Measurements from ENCODE around the gene ZNF441. TPM values are rescaled to one million over a fixed set of nuclear protein-coding genes. Genes with fewer than 3 reads are reported as not detected.

The ZNF441 gene
- total and polyA plus RNA-seq, 2 of the 13 experiments (the other 11 are each of a cell fraction or from before 2014, with no cell fraction given), result 2.8 to 10.0 TPM

GRCh38 chr19:11798391-11799330, 31.9 kb downstream of the ZNF441 start, which contains the start of gene ZNF491 (continued):
- TF ChIP-seq, protein P1, sequence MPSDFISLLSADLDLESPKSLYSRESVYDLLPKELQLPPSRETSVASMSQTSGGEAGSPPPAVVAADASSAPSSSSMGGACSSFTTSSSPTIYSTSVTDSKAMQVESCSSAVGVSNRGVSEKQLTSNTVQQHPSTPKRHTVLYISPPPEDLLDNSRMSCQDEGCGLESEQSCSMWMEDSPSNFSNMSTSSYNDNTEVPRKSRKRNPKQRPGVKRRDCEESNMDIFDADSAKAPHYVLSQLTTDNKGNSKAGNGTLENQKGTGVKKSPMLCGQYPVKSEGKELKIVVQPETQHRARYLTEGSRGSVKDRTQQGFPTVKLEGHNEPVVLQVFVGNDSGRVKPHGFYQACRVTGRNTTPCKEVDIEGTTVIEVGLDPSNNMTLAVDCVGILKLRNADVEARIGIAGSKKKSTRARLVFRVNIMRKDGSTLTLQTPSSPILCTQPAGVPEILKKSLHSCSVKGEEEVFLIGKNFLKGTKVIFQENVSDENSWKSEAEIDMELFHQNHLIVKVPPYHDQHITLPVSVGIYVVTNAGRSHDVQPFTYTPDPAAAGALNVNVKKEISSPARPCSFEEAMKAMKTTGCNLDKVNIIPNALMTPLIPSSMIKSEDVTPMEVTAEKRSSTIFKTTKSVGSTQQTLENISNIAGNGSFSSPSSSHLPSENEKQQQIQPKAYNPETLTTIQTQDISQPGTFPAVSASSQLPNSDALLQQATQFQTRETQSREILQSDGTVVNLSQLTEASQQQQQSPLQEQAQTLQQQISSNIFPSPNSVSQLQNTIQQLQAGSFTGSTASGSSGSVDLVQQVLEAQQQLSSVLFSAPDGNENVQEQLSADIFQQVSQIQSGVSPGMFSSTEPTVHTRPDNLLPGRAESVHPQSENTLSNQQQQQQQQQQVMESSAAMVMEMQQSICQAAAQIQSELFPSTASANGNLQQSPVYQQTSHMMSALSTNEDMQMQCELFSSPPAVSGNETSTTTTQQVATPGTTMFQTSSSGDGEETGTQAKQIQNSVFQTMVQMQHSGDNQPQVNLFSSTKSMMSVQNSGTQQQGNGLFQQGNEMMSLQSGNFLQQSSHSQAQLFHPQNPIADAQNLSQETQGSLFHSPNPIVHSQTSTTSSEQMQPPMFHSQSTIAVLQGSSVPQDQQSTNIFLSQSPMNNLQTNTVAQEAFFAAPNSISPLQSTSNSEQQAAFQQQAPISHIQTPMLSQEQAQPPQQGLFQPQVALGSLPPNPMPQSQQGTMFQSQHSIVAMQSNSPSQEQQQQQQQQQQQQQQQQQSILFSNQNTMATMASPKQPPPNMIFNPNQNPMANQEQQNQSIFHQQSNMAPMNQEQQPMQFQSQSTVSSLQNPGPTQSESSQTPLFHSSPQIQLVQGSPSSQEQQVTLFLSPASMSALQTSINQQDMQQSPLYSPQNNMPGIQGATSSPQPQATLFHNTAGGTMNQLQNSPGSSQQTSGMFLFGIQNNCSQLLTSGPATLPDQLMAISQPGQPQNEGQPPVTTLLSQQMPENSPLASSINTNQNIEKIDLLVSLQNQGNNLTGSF (CRISPR knock-in tag; IDR thresholded peaks at IDR 0.05), result 0 out of 2 replicates have a peak, but pooled peaks have one; percentile 20
- peak; percentile 60; the same call in 1 of the 2 replicates for TF ChIP-seq ZNF121 (CRISPR knock-in tag; IDR thresholded peaks at IDR 0.05)
- no peak for TF ChIP-seq SOX5 (CRISPR knock-in tag; IDR thresholded peaks at IDR 0.05; ENCODE audit: borderline replicate concordance)
- TF ChIP-seq POLR2G (IDR thresholded peaks at IDR 0.05; ENCODE audit: low read depth, low read length), result peak; percentile 79
- TF ChIP-seq ZFAT (CRISPR knock-in tag; conservative IDR thresholded peaks at IDR 0.05), result 0 out of 2 replicates have a peak, but pooled peaks have one; percentile 56
- TF ChIP-seq, protein P2, sequence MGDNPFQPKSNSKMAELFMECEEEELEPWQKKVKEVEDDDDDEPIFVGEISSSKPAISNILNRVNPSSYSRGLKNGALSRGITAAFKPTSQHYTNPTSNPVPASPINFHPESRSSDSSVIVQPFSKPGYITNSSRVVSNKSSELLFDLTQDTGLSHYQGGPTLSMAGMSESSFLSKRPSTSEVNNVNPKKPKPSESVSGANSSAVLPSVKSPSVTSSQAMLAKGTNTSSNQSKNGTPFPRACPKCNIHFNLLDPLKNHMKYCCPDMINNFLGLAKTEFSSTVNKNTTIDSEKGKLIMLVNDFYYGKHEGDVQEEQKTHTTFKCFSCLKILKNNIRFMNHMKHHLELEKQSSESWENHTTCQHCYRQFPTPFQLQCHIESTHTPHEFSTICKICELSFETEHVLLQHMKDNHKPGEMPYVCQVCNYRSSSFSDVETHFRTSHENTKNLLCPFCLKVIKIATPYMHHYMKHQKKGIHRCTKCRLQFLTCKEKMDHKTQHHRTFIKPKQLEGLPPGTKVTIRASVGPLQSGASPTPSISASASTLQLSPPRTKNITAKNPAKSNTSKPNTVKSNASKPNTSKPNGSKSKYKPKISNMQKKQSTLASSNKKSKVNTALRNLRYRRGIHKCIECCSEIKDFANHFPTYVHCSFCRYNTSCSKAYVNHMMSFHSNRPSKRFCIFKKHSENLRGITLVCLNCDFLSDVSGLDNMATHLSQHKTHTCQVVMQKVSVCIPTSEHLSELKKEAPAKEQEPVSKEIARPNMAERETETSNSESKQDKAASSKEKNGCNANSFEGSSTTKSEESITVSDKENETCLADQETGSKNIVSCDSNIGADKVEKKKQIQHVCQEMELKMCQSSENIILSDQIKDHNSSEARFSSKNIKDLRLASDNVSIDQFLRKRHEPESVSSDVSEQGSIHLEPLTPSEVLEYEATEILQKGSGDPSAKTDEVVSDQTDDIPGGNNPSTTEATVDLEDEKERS (CRISPR knock-in tag; IDR thresholded peaks at IDR 0.05), result no peak
- no peak for TF ChIP-seq NFATC3 (CRISPR knock-in tag; IDR thresholded peaks at IDR 0.05)
- TF ChIP-seq ZGPAT (CRISPR knock-in tag; IDR thresholded peaks at IDR 0.05), result peak; percentile 65; the same call in 1 of the 2 replicates
- TF ChIP-seq ZNF10 (CRISPR knock-in tag; IDR thresholded peaks at IDR 0.05; ENCODE audit: borderline replicate concordance, low read depth), result no peak
- no peak for TF ChIP-seq ZBTB8A (CRISPR knock-in tag; IDR thresholded peaks at IDR 0.05; ENCODE audit: borderline replicate concordance, low read depth)
- TF ChIP-seq SMYD3 (CRISPR knock-in tag; IDR thresholded peaks at IDR 0.05), result no peak
- TF ChIP-seq ZNF710 (CRISPR knock-in tag; IDR thresholded peaks at IDR 0.05; ENCODE audit: borderline replicate concordance), result no peak
- TF ChIP-seq ZFY (CRISPR knock-in tag; IDR thresholded peaks at IDR 0.05), result peak; percentile 87
- TF ChIP-seq SKI (IDR thresholded peaks at IDR 0.05; ENCODE audit: partially characterized antibody), result no peak
- no peak for TF ChIP-seq FOXP1 (IDR thresholded peaks at IDR 0.05)
- TF ChIP-seq FOXP1 (CRISPR knock-in tag; IDR thresholded peaks at IDR 0.05), result no peak
- TF ChIP-seq SAFB2 (CRISPR knock-in tag; IDR thresholded peaks at IDR 0.05; ENCODE audit: borderline replicate concordance, low read depth), result no peak

All from HepG2 (cell line).